ENCODE measurements around the gene EHMT2. TPM values are rescaled to one million over a fixed set of nuclear protein-coding genes. Genes with fewer than 3 reads are reported as not detected.

Gene EHMT2
- polyA plus RNA-seq, 2 of the 4 experiments (the other 2 are of a cell fraction): 15.4 to 32.3 TPM

GRCh38 chr6:31877125-31877650 lies 20.3 kb downstream of the EHMT2 start:
- no peak for DNase-seq (ENCODE audit: low read depth in 1 of 2, low spot score in 1 of 2)
- FAIRE-seq: no peak
- TF ChIP-seq, protein P1, sequence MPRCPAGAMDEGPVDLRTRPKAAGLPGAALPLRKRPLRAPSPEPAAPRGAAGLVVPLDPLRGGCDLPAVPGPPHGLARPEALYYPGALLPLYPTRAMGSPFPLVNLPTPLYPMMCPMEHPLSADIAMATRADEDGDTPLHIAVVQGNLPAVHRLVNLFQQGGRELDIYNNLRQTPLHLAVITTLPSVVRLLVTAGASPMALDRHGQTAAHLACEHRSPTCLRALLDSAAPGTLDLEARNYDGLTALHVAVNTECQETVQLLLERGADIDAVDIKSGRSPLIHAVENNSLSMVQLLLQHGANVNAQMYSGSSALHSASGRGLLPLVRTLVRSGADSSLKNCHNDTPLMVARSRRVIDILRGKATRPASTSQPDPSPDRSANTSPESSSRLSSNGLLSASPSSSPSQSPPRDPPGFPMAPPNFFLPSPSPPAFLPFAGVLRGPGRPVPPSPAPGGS (IDR thresholded peaks at IDR 0.05): no peak
- TF ChIP-seq HMGXB4 (CRISPR knock-in tag; IDR thresholded peaks at IDR 0.05; ENCODE audit: borderline replicate concordance) (no peak), ZNF302 (CRISPR knock-in tag; IDR thresholded peaks at IDR 0.05) (no peak), BHLHE40 (IDR thresholded peaks at IDR 0.05; ENCODE audit: low read depth, low read length) (no peak), ATOH8 (CRISPR knock-in tag; IDR thresholded peaks at IDR 0.05; ENCODE audit: low read depth) (no peak), PBX3 (IDR thresholded peaks at IDR 0.05) (no peak), RARB (CRISPR knock-in tag; IDR thresholded peaks at IDR 0.05) (no peak), CBX8 (IDR thresholded peaks at IDR 0.05) (no peak)
- ChIA-PET CTCF (interaction anchor here (0.9 to 4.0 kb wide), 3 partner anchors 11 to 152 kb away, joined by 3 to 25 read pairs (median 3); no protein-coding TSS in a partner anchor), POLR2A (no interaction called here)
- 43% methylated on average over 2 of the region's 3 CpGs for WGBS (ENCODE audit: missing lambda C conversion rate)
- Histone ChIP-seq H3K4me2 (no peak overlapping the region), H3K27ac (no peak overlapping the region), H3K9me3 (no peaks in the 10 kb centered on the region), H3K4me3 (no peak overlapping the region), H3K4me1 (no peaks in the 10 kb centered on the region)
- ATAC-seq: peak; percentile 20 to 46; a peak in 4 of 6 replicates

- Histone ChIP-seq H3K4me2 (no peak overlapping the region), H3K4me1 (no peaks in the 10 kb centered on the region), H3K4me3 (no peak overlapping the region), H3K9me3 (no peaks in the 10 kb centered on the region), H3K27ac (no peak overlapping the region)
- FAIRE-seq: no peak
- DNase-seq (ENCODE audit: low read depth in 1 of 2, low spot score in 1 of 2): no peak
- 80% methylated on average over 7 of the region's 7 CpGs for WGBS (ENCODE audit: missing lambda C conversion rate)
- ChIA-PET POLR2A (interaction anchor here (1.0 kb wide), 1 partner anchor 76 kb away, joined by 3 read pairs; no protein-coding TSS in a partner anchor), CTCF (interaction anchor here (1.0 to 1.8 kb wide), 3 partner anchors 11 to 151 kb away, joined by 3 to 5 read pairs (median 4); no protein-coding TSS in a partner anchor)
- ATAC-seq: no peak
- TF ChIP-seq SMC3 (IDR thresholded peaks at IDR 0.05): no peak
- no peak for TF ChIP-seq RCOR1 (IDR thresholded peaks at IDR 0.05; ENCODE audit: low read depth, low read length)
- no peak for TF ChIP-seq CBX2 (IDR thresholded peaks at IDR 0.05; ENCODE audit: borderline replicate concordance, low read depth)
- TF ChIP-seq ZNF302 (CRISPR knock-in tag; IDR thresholded peaks at IDR 0.05): no peak
- no peak for TF ChIP-seq JUNB (IDR thresholded peaks at IDR 0.05)
- no peak for TF ChIP-seq HES2 (IDR thresholded peaks at IDR 0.05)
- TF ChIP-seq RARB (CRISPR knock-in tag; IDR thresholded peaks at IDR 0.05): no peak
- no peak for TF ChIP-seq TP53 (CRISPR knock-in tag; IDR thresholded peaks at IDR 0.05)
- TF ChIP-seq FOXS1 (CRISPR knock-in tag; IDR thresholded peaks at IDR 0.05): no peak
- no peak for TF ChIP-seq TFCP2L1 (CRISPR knock-in tag; IDR thresholded peaks at IDR 0.05)
- no peak for TF ChIP-seq ZC3H11A (IDR thresholded peaks at IDR 0.05)
Measured at GRCh38 chr6:31876357-31876756, 21.1 kb downstream of the EHMT2 start.

- WGBS (ENCODE audit: missing lambda C conversion rate): 66% methylated on average over 5 of the region's 5 CpGs
- Histone ChIP-seq H3K4me3 (no peak overlapping the region), H3K4me1 (no peaks in the 10 kb centered on the region), H3K4me2 (no peak overlapping the region), H3K27ac (no peak overlapping the region), H3K9me3 (no peaks in the 10 kb centered on the region)
- DNase-seq (ENCODE audit: low read depth in 1 of 2, low spot score in 1 of 2) (no peak), FAIRE-seq (no peak), ATAC-seq (no peak)
- TF ChIP-seq CBX2 (IDR thresholded peaks at IDR 0.05; ENCODE audit: borderline replicate concordance, low read depth): no peak
- no peak for TF ChIP-seq HDAC2 (IDR thresholded peaks at IDR 0.05)
- no peak for TF ChIP-seq HOXB13 (CRISPR knock-in tag; IDR thresholded peaks at IDR 0.05; ENCODE audit: low read depth)
- TF ChIP-seq FOXS1 (CRISPR knock-in tag; IDR thresholded peaks at IDR 0.05): no peak
- TF ChIP-seq POLR2AphosphoS2 (conservative IDR thresholded peaks at IDR 0.05; ENCODE audit: low read length): no peak
- TF ChIP-seq RCOR1 (IDR thresholded peaks at IDR 0.05; ENCODE audit: low read depth, low read length): no peak
- TF ChIP-seq RAD21 (conservative IDR thresholded peaks at IDR 0.05 in 1 of 2, IDR thresholded peaks at IDR 0.05 in 1 of 2): no peak
- no peak for TF ChIP-seq E2F6 (IDR thresholded peaks at IDR 0.05; ENCODE audit: borderline replicate concordance, low read depth)
- TF ChIP-seq NR3C1 (IDR thresholded peaks at IDR 0.05): no peak
- no peak for TF ChIP-seq RNF2 (IDR thresholded peaks at IDR 0.05; ENCODE audit: borderline replicate concordance, low read depth)
- TF ChIP-seq KDM1A (IDR thresholded peaks at IDR 0.05; ENCODE audit: low read depth): no peak
- no peak for TF ChIP-seq ESRRA (IDR thresholded peaks at IDR 0.05; ENCODE audit: borderline replicate concordance, low read length)
- TF ChIP-seq RFX5 (IDR thresholded peaks at IDR 0.05): no peak
- TF ChIP-seq PHF8 (IDR thresholded peaks at IDR 0.05; ENCODE audit: borderline replicate concordance, low read depth): no peak
- ChIA-PET POLR2A (interaction anchor here (1.0 kb wide), 1 partner anchor 76 kb away, joined by 3 read pairs; no protein-coding TSS in a partner anchor), CTCF (interaction anchor here (1.2 to 1.8 kb wide), 3 partner anchors 11 to 77 kb away, joined by 4 to 5 read pairs (median 5); no protein-coding TSS in a partner anchor)
Measured at GRCh38 chr6:31875877-31876276, 21.6 kb downstream of the EHMT2 start.

All from A549 (cell line).